CD14-positive monocyte (primary cell): ENCODE results near the gene ANGEL2. TPM values are rescaled to one million over a fixed set of nuclear protein-coding genes. Genes with fewer than 3 reads are reported as not detected.

Source experiments
- DNase-seq, 3 donors: peaks; one replicate each; pipeline ENCODE4 v3.0.0-alpha.2; 2011 to 2022
- H2AFZ ChIP-seq: 2 replicates; pipeline ENCODE4 v1.6.0; 2012; ENCODE audit warnings: mild to moderate bottlenecking, low read depth, low read length, inconsistent platforms; ENCODE audit not compliant: insufficient read depth, poor library complexity, severe bottlenecking
- H3K27ac ChIP-seq, 2 donors: 1 replicate in 1 of 2; 2 replicates in 1 of 2; pipeline ENCODE4 v1.5.1; 2012 to 2013; ENCODE audit warnings: low read length in 2 of 2, control low read depth in 1 of 2, inconsistent platforms in 1 of 2, low read depth in 1 of 2, mild to moderate bottlenecking in 1 of 2
- H3K27me3 ChIP-seq, 2 donors: one replicate each; pipeline versions ENCODE4 v1.6.0 to v1.6.1; 2011 to 2013; ENCODE audit warnings: low read length in 2 of 2; ENCODE audit not compliant: control insufficient read depth in 2 of 2, insufficient read depth in 2 of 2
- H3K36me3 ChIP-seq, 2 donors: replicated peaks in 1 of 2; 1 replicate in 1 of 2; 2 replicates in 1 of 2; pipeline versions ENCODE4 v1.5.1 to v1.6.1; 2012 to 2013; ENCODE audit warnings: low read length in 2 of 2, control low read depth in 1 of 2, inconsistent platforms in 1 of 2, mild to moderate bottlenecking in 1 of 2; ENCODE audit not compliant: insufficient read depth in 2 of 2, control insufficient read depth in 1 of 2
- H3K4me1 ChIP-seq, 2 donors: 1 replicate in 1 of 2; 2 replicates in 1 of 2; pipeline versions ENCODE4 v1.5.1 to v1.6.1; 2012 to 2013; ENCODE audit warnings: low read length in 2 of 2, control low read depth in 1 of 2, inconsistent platforms in 1 of 2, mild to moderate bottlenecking in 1 of 2, moderate library complexity in 1 of 2; ENCODE audit not compliant: insufficient read depth in 2 of 2, control insufficient read depth in 1 of 2
- H3K4me2 ChIP-seq: replicated peaks from 2 replicates; pipeline ENCODE3; 2012; ENCODE audit warnings: low read length, moderate library complexity, mild to moderate bottlenecking; ENCODE audit not compliant: poor library complexity, severe bottlenecking; ENCODE audit errors: extremely low read depth
- H3K4me3 ChIP-seq, 3 experiments: fragments of 200-600 bp in 1 of 3; sonication (generic) in 1 of 3; replicated peaks in 1 of 3; 1 replicate in 2 of 3; 2 replicates in 1 of 3; pipeline ENCODE4 v1.5.1; 2011 to 2013; ENCODE audit warnings: low read length in 3 of 3, mild to moderate bottlenecking in 3 of 3, control low read depth in 2 of 3, low read depth in 2 of 3, inconsistent platforms in 1 of 3, moderate library complexity in 1 of 3
- H3K79me2 ChIP-seq: 2 replicates; pipeline ENCODE4 v1.6.0; 2012; ENCODE audit warnings: mild to moderate bottlenecking, control low read depth, inconsistent platforms, low read length, moderate library complexity; ENCODE audit not compliant: insufficient read depth
- H3K9ac ChIP-seq: 2 replicates; pipeline ENCODE4 v1.6.0; 2017; ENCODE audit warnings: low read length, mild to moderate bottlenecking; ENCODE audit not compliant: insufficient read depth, poor library complexity, severe bottlenecking
- H3K9me3 ChIP-seq, 2 donors: replicated peaks in 1 of 2; 1 replicate in 1 of 2; 2 replicates in 1 of 2; pipeline versions ENCODE4 v1.5.1 to v1.6.1; 2012 to 2013; ENCODE audit warnings: low read length in 2 of 2, control low read depth in 1 of 2; ENCODE audit not compliant: control insufficient read depth in 1 of 2, insufficient read depth in 1 of 2
- H4K20me1 ChIP-seq: 2 replicates; pipeline ENCODE4 v1.6.0; 2012; ENCODE audit warnings: mild to moderate bottlenecking, low read length, control low read depth, moderate library complexity; ENCODE audit not compliant: insufficient read depth
- H3K27ac Mint-ChIP-seq, 7 donors: one replicate each; pipeline ENCODE4 v1.8.0; 2020; ENCODE audit warnings: mild to moderate bottlenecking in 7 of 7, mixed read lengths in 7 of 7, moderate library complexity in 6 of 7, inconsistent platforms in 2 of 7
- H3K27me3 Mint-ChIP-seq, 3 donors: one replicate each; pipeline ENCODE4 v1.8.0; 2021 to 2022; ENCODE audit warnings: low read depth in 3 of 3, mild to moderate bottlenecking in 3 of 3, mixed read lengths in 3 of 3, moderate library complexity in 3 of 3, inconsistent platforms in 1 of 3
- H3K36me3 Mint-ChIP-seq, 2 donors: one replicate each; pipeline ENCODE4 v1.8.0; 2020; ENCODE audit warnings: mixed read lengths in 2 of 2, inconsistent platforms in 1 of 2, mild to moderate bottlenecking in 1 of 2
- H3K4me1 Mint-ChIP-seq: one replicate; pipeline ENCODE4 v1.8.0; 2020; ENCODE audit warnings: mild to moderate bottlenecking, mixed read lengths
- H3K4me3 Mint-ChIP-seq, 2 donors: one replicate each; pipeline ENCODE4 v1.8.0; 2020; ENCODE audit warnings: mild to moderate bottlenecking in 2 of 2, mixed read lengths in 2 of 2, moderate library complexity in 1 of 2
- H3K9me3 Mint-ChIP-seq, 7 donors: one replicate each; pipeline ENCODE4 v1.8.0; 2020 to 2022; ENCODE audit warnings: mixed read lengths in 7 of 7, mild to moderate bottlenecking in 6 of 7, moderate library complexity in 6 of 7, inconsistent platforms in 2 of 7
- WGBS: methylation state at CpG from one replicate; pipeline ENCODE4 v1.1.5; 2013; ENCODE audit warnings: missing lambda C conversion rate; ENCODE audit not compliant: insufficient coverage; 5-methylcytosine and 5-hydroxymethylcytosine counted together
- intact Hi-C, 2 donors: fragments of 100-400 bp; cut with micrococcal nuclease; formaldehyde crosslinking; loops; one replicate each; pipeline versions ENCODE4 v1.15.0 to v1.15.1; 2023
- polyA plus RNA-seq, 3 donors: library from polyadenylated mRNA; depleted of rRNA in 1 of 3; unstranded in 2 of 3; stranded (reverse) in 1 of 3; fragments of 300-500 nt in 2 of 3; fragments of >200 nt in 1 of 3; fragmentation: Illumina TruSeq in 2 of 3; gene quantifications; 1 replicate in 2 of 3; 2 replicates in 1 of 3; pipeline ENCODE4 v1.2.3, GENCODE V29; 2012 to 2021
- TF ChIP-seq, protein P1 (sequence below): fragments of 200-600 bp; IDR thresholded peaks from one replicate; pipeline ENCODE4 v1.8.0; 2022; ENCODE audit warnings: antibody characterized with exemption, mild to moderate bottlenecking

The ANGEL2 gene
- polyA plus RNA-seq, 3 donors, result 17.5 to 29.0 (median 18.3) TPM

DNA sequence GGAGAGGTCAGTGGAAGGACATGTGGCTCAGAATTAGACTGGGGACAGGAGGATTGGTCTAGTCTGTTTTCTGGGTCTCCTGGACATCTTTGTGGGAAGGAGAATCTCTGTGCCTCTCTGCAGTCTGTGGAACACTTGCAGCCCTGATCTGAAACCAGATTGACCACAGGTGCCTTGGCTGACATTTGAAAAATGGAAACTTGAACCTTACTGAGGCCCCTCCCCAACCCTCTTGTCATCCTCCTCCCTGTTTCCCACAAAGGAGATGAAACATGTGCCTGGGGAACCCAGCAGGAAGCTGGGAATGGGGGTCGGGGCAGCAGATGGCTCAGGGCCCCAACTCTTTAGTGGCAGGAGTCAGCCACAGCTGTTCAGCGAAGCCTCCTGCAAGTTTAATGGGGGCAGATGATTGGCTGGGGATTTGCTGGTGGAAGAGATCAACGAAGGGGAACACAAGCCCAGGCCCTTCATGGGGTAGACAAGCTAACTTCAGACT is 47.3 kb downstream of the ANGEL2 start:
- no peak overlapping the region for H3K27ac Mint-ChIP-seq
- H3K4me3 Mint-ChIP-seq, result no peak overlapping the region
- Histone ChIP-seq H3K4me1 (no peaks in the 10 kb centered on the region), H3K79me2 (no peaks in the 10 kb centered on the region), H3K4me3 (no peak overlapping the region), H3K9me3 (no peaks in the 10 kb centered on the region), H4K20me1 (no peaks in the 10 kb centered on the region), H3K4me2 (no peak overlapping the region), H2AFZ (no peak overlapping the region), H3K27ac (no peak overlapping the region), H3K9ac (no peak overlapping the region), H3K36me3 (no peaks in the 10 kb centered on the region), H3K27me3 (no peaks in the 10 kb centered on the region)
- H3K36me3 Mint-ChIP-seq, result no peaks in the 10 kb centered on the region
- peaks cover 3 to 7% (median 5%) of the 10 kb centered on the region in 3 donors for H3K27me3 Mint-ChIP-seq
- no peaks in the 10 kb centered on the region for H3K4me1 Mint-ChIP-seq
- no peaks in the 10 kb centered on the region for H3K9me3 Mint-ChIP-seq
- TF ChIP-seq, protein P1, sequence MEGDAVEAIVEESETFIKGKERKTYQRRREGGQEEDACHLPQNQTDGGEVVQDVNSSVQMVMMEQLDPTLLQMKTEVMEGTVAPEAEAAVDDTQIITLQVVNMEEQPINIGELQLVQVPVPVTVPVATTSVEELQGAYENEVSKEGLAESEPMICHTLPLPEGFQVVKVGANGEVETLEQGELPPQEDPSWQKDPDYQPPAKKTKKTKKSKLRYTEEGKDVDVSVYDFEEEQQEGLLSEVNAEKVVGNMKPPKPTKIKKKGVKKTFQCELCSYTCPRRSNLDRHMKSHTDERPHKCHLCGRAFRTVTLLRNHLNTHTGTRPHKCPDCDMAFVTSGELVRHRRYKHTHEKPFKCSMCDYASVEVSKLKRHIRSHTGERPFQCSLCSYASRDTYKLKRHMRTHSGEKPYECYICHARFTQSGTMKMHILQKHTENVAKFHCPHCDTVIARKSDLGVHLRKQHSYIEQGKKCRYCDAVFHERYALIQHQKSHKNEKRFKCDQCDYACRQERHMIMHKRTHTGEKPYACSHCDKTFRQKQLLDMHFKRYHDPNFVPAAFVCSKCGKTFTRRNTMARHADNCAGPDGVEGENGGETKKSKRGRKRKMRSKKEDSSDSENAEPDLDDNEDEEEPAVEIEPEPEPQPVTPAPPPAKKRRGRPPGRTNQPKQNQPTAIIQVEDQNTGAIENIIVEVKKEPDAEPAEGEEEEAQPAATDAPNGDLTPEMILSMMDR, result no peak
- 73% methylated on average over 2 of the region's 3 CpGs for WGBS
- DNase-seq, result no peak
- intact Hi-C loops, result no loop called here

DNA sequence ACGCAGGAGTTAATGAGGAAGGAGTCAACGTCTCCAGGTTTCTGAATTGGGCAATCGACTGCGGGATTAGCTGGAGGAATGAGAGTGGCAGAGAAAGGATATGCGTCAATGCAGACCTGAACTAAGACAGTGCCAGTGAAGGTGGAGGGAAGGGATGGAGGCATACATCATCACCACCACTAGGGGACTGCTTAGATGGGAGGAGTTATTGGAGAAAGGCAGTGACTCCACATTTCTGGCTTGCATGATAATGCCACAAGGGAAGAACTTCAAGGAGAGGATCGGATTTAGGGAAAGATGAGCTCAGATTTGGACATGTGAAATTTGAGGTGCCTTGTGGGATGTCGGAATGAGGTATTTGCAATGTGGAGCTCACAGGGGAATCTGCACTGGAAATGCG is 47.9 kb downstream of the ANGEL2 start:
- Histone ChIP-seq H3K4me2 (no peak overlapping the region), H2AFZ (no peak overlapping the region), H3K9me3 (no peaks in the 10 kb centered on the region), H3K27me3 (no peaks in the 10 kb centered on the region), H3K79me2 (no peaks in the 10 kb centered on the region), H3K9ac (no peak overlapping the region), H3K27ac (no peak overlapping the region), H3K4me3 (no peak overlapping the region), H3K4me1 (no peaks in the 10 kb centered on the region), H3K36me3 (no peaks in the 10 kb centered on the region), H4K20me1 (no peaks in the 10 kb centered on the region)
- no peak for DNase-seq
- Mint-ChIP-seq H3K27me3 (peaks cover 3 to 7% (median 5%) of the 10 kb centered on the region in 3 donors), H3K4me3 (no peak overlapping the region), H3K27ac (no peak overlapping the region), H3K9me3 (no peaks in the 10 kb centered on the region), H3K36me3 (no peaks in the 10 kb centered on the region), H3K4me1 (no peaks in the 10 kb centered on the region)
- TF ChIP-seq, protein P1, result peak; percentile 65
- intact Hi-C loops, result no loop called here
- WGBS, result 61% methylated on average over 5 of the region's 8 CpGs
